ENCODE results near the gene CCNE1. TPM values are rescaled to one million over a fixed set of nuclear protein-coding genes. Genes with fewer than 3 reads are reported as not detected.
"Not testable (repeated sequence)": the region's sequence is repeated elsewhere in the genome, so short reads cannot be mapped to it uniquely, and the experiment has no call there.

The CCNE1 gene
- total and polyA plus RNA-seq, 2 donors = 3.4 to 8.2 TPM

GRCh38 chr19:29823581-29824330, 12.0 kb downstream of the CCNE1 start:
- 88% methylated on average over 20 of the region's 20 CpGs for WGBS
- DNase-seq (ENCODE audit: low read depth in 6 of 9, low spot score in 9 of 9) = no peak

GRCh38 chr19:29825263-29825662, 13.5 kb downstream of the CCNE1 start:
- DNase-seq (ENCODE audit: low read depth in 6 of 9, low spot score in 9 of 9); H3K27ac ChIP-seq (ENCODE audit: low read depth in 1 of 2, low read length in 1 of 2); H3K27me3 ChIP-seq (ENCODE audit: control insufficient read depth in 2 of 2, insufficient read depth in 1 of 2, low read length in 1 of 2); H3K4me1 ChIP-seq (ENCODE audit: control insufficient read depth in 2 of 2, insufficient read depth in 2 of 2, low read length in 2 of 2); H3K4me3 ChIP-seq (ENCODE audit: low read length in 2 of 2); H3K9me3 ChIP-seq (ENCODE audit: control insufficient read depth in 2 of 2, insufficient read depth in 1 of 2, low read length in 1 of 2): not testable (repeated sequence)
- H3K36me3 ChIP-seq (ENCODE audit: control insufficient read depth in 2 of 2, insufficient read depth in 2 of 2, low read length in 1 of 2) = peaks cover 20 to 22% of the 10 kb centered on the region in 2 donors
- WGBS = 99% methylated on average over 8 of the region's 8 CpGs

More at GRCh38 chr19:29823581-29824330, 12.0 kb downstream of the CCNE1 start:
- Histone ChIP-seq H3K36me3 (ENCODE audit: control insufficient read depth in 2 of 2, insufficient read depth in 2 of 2, low read length in 1 of 2) (peaks cover 27 to 31% of the 10 kb centered on the region in 2 donors), H3K27me3 (ENCODE audit: control insufficient read depth in 2 of 2, insufficient read depth in 1 of 2, low read length in 1 of 2) (no peaks in the 10 kb centered on the region), H3K9me3 (ENCODE audit: control insufficient read depth in 2 of 2, insufficient read depth in 1 of 2, low read length in 1 of 2) (no peaks in the 10 kb centered on the region), H3K4me1 (ENCODE audit: control insufficient read depth in 2 of 2, insufficient read depth in 2 of 2, low read length in 2 of 2) (no peaks in the 10 kb centered on the region), H3K4me3 (ENCODE audit: low read length in 2 of 2) (no peak overlapping the region), H3K27ac (ENCODE audit: low read depth in 1 of 2, low read length in 1 of 2) (no peak overlapping the region)

DNA sequence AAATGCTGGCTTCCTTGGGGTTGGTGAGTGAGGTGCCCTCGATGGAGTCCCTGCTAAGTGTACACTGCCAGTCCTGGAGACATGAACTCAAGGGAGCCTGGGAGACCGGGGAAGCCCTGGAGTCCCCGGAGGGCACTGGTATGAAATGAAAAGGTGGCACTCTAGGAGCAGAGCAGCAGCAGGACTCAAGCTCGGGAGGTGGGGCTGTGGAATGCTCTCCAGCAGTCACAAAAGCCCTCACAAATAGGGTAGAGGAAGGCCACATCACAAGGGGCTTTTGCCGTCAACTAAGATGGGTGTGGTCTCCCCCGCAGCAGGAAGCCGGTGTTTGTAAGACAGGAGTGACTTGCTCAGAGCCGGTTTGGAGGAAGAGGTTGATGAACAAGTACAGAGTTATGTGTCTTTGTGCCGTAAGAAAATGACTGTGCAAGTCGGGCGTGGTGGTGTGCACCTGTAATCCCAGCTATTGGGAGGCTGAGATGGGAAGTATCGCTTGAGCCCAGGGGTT, 19.3 kb downstream of the CCNE1 start:
- H3K36me3 ChIP-seq (ENCODE audit: control insufficient read depth in 2 of 2, insufficient read depth in 2 of 2, low read length in 1 of 2) = no peaks in the 10 kb centered on the region
- no peak overlapping the region for H3K4me3 ChIP-seq (ENCODE audit: low read length in 2 of 2)
- DNase-seq (ENCODE audit: low read depth in 6 of 9, low spot score in 9 of 9) = peak in 6 of 9 donors; percentile 28 to 82 (median 58)
- WGBS = 41% methylated on average over 12 of the region's 12 CpGs
- peaks cover 7 to 14% of the 10 kb centered on the region in 2 donors for H3K4me1 ChIP-seq (ENCODE audit: control insufficient read depth in 2 of 2, insufficient read depth in 2 of 2, low read length in 2 of 2)
- no peaks in the 10 kb centered on the region for H3K9me3 ChIP-seq (ENCODE audit: control insufficient read depth in 2 of 2, insufficient read depth in 1 of 2, low read length in 1 of 2)
- H3K27ac ChIP-seq (ENCODE audit: low read depth in 1 of 2, low read length in 1 of 2) = peak overlapping the region; percentile 77 to 84
- no peaks in the 10 kb centered on the region for H3K27me3 ChIP-seq (ENCODE audit: control insufficient read depth in 2 of 2, insufficient read depth in 1 of 2, low read length in 1 of 2)

- Histone ChIP-seq H3K36me3 (ENCODE audit: control insufficient read depth in 2 of 2, insufficient read depth in 2 of 2, low read length in 1 of 2) (no peaks in the 10 kb centered on the region), H3K9me3 (ENCODE audit: control insufficient read depth in 2 of 2, insufficient read depth in 1 of 2, low read length in 1 of 2) (no peaks in the 10 kb centered on the region), H3K4me1 (ENCODE audit: control insufficient read depth in 2 of 2, insufficient read depth in 2 of 2, low read length in 2 of 2) (peaks cover 7 to 17% of the 10 kb centered on the region in 2 donors), H3K4me3 (ENCODE audit: low read length in 2 of 2) (no peak overlapping the region), H3K27me3 (ENCODE audit: control insufficient read depth in 2 of 2, insufficient read depth in 1 of 2, low read length in 1 of 2) (no peaks in the 10 kb centered on the region), H3K27ac (ENCODE audit: low read depth in 1 of 2, low read length in 1 of 2) (peak overlapping the region; percentile 77 to 84)
- DNase-seq (ENCODE audit: low read depth in 6 of 9, low spot score in 9 of 9) = no peak
- 92% methylated on average over 9 of the region's 9 CpGs for WGBS
These were observed 19.9 kb downstream of the CCNE1 start for GRCh38 chr19:29831686-29832085.

DNA sequence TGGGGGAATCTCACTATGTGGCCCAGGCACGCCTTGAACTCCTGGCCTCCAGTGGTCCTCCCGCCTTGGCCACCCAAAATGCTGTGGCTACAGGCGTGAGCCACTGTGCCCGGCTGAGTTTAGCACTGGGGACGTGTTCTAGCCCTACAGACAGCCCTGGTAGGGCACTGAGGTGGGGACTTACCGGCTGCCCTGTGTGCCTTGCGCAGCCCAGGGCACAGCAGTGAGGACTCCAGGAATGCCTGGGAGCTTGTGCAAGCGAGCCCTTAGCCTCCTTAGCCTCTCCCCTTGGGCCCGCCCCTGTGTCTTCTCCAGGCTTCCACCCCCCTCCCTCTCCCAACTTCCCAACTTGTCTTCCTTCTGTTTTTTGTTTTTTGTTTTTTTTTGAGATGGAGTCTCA, 21.0 kb downstream of the CCNE1 start:
- H3K36me3 ChIP-seq (ENCODE audit: control insufficient read depth in 2 of 2, insufficient read depth in 2 of 2, low read length in 1 of 2) = no peaks in the 10 kb centered on the region
- H3K4me3 ChIP-seq (ENCODE audit: low read length in 2 of 2) = no peak overlapping the region
- no peak overlapping the region for H3K27ac ChIP-seq (ENCODE audit: low read depth in 1 of 2, low read length in 1 of 2)
- WGBS = 96% methylated on average over 9 of the region's 9 CpGs
- peaks cover 7 to 26% of the 10 kb centered on the region in 2 donors for H3K4me1 ChIP-seq (ENCODE audit: control insufficient read depth in 2 of 2, insufficient read depth in 2 of 2, low read length in 2 of 2)
- no peak for DNase-seq (ENCODE audit: low read depth in 6 of 9, low spot score in 9 of 9)
- no peaks in the 10 kb centered on the region for H3K9me3 ChIP-seq (ENCODE audit: control insufficient read depth in 2 of 2, insufficient read depth in 1 of 2, low read length in 1 of 2)
- no peaks in the 10 kb centered on the region for H3K27me3 ChIP-seq (ENCODE audit: control insufficient read depth in 2 of 2, insufficient read depth in 1 of 2, low read length in 1 of 2)

- no peaks in the 10 kb centered on the region for H3K36me3 ChIP-seq (ENCODE audit: control insufficient read depth in 2 of 2, insufficient read depth in 2 of 2, low read length in 1 of 2)
- peaks cover 7 to 28% of the 10 kb centered on the region in 2 donors for H3K4me1 ChIP-seq (ENCODE audit: control insufficient read depth in 2 of 2, insufficient read depth in 2 of 2, low read length in 2 of 2)
- H3K9me3 ChIP-seq (ENCODE audit: control insufficient read depth in 2 of 2, insufficient read depth in 1 of 2, low read length in 1 of 2) = no peaks in the 10 kb centered on the region
- H3K4me3 ChIP-seq (ENCODE audit: low read length in 2 of 2) = no peak overlapping the region
- 97% methylated on average over 12 of the region's 12 CpGs for WGBS
- H3K27me3 ChIP-seq (ENCODE audit: control insufficient read depth in 2 of 2, insufficient read depth in 1 of 2, low read length in 1 of 2) = peaks cover 0 to 2% of the 10 kb centered on the region in 2 donors
- no peak overlapping the region for H3K27ac ChIP-seq (ENCODE audit: low read depth in 1 of 2, low read length in 1 of 2)
- DNase-seq (ENCODE audit: low read depth in 6 of 9, low spot score in 9 of 9) = no peak
These were observed 21.9 kb downstream of the CCNE1 start for GRCh38 chr19:29833614-29834261.

- WGBS = 72% methylated on average over 17 of the region's 17 CpGs
- no peak overlapping the region for H3K27ac ChIP-seq (ENCODE audit: low read depth in 1 of 2, low read length in 1 of 2)
- H3K27me3 ChIP-seq (ENCODE audit: control insufficient read depth in 2 of 2, insufficient read depth in 1 of 2, low read length in 1 of 2) = peaks cover 0 to 10% of the 10 kb centered on the region in 2 donors
- peaks cover 7 to 28% of the 10 kb centered on the region in 2 donors for H3K4me1 ChIP-seq (ENCODE audit: control insufficient read depth in 2 of 2, insufficient read depth in 2 of 2, low read length in 2 of 2)
- H3K36me3 ChIP-seq (ENCODE audit: control insufficient read depth in 2 of 2, insufficient read depth in 2 of 2, low read length in 1 of 2) = no peaks in the 10 kb centered on the region
- no peaks in the 10 kb centered on the region for H3K9me3 ChIP-seq (ENCODE audit: control insufficient read depth in 2 of 2, insufficient read depth in 1 of 2, low read length in 1 of 2)
- DNase-seq (ENCODE audit: low read depth in 6 of 9, low spot score in 9 of 9) = no peak
- no peak overlapping the region for H3K4me3 ChIP-seq (ENCODE audit: low read length in 2 of 2)
These were observed 23.4 kb downstream of the CCNE1 start for GRCh38 chr19:29834991-29835846.

DNA sequence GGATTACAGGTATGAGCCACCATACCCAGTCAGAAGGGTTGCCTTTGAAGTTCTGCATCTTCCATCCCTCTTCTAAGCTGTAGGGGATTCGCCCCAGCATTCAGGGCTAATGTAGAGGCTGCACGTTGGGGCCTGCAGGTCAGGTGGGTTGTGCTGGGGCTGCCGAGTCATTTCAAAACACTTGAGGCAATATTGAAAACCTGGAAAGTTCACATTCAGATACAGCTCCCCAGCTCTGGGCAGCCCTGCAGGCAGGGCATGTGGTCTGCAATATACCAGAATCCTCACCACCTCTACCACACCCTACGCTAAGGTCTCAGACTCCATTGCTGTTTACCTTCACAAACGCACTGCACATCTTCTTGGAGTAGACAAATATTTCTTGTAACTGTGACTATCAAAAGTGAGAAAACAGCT, 24.6 kb downstream of the CCNE1 start:
- Histone ChIP-seq H3K9me3 (ENCODE audit: control insufficient read depth in 2 of 2, insufficient read depth in 1 of 2, low read length in 1 of 2) (no peaks in the 10 kb centered on the region), H3K27me3 (ENCODE audit: control insufficient read depth in 2 of 2, insufficient read depth in 1 of 2, low read length in 1 of 2) (peaks cover 0 to 22% of the 10 kb centered on the region in 2 donors), H3K4me3 (ENCODE audit: low read length in 2 of 2) (no peak overlapping the region), H3K36me3 (ENCODE audit: control insufficient read depth in 2 of 2, insufficient read depth in 2 of 2, low read length in 1 of 2) (no peaks in the 10 kb centered on the region), H3K27ac (ENCODE audit: low read depth in 1 of 2, low read length in 1 of 2) (no peak overlapping the region), H3K4me1 (ENCODE audit: control insufficient read depth in 2 of 2, insufficient read depth in 2 of 2, low read length in 2 of 2) (peaks cover under 1 to 28% of the 10 kb centered on the region in 2 donors)
- no peak for DNase-seq (ENCODE audit: low read depth in 6 of 9, low spot score in 9 of 9)
- WGBS = 86% methylated on average over 5 of the region's 5 CpGs
